IMR-90 (cell line): ENCODE results near the gene ETV6. TPM values are rescaled to one million over a fixed set of nuclear protein-coding genes. Genes with fewer than 3 reads are reported as not detected.

ENCODE experiments used
- ATAC-seq: fragments of 200-7000 bp; cut with Tn5 transposase; 2 replicates; pipeline ENCODE4 v1.9.1; 2020; ENCODE audit warnings: low read depth, mild to moderate bottlenecking, moderate library complexity
- BruUV-seq: library from RNA; stranded (reverse); fragments of 400-500 nt; replicated peaks from 2 replicates; lab custom pipeline; 2021; lab: Mats Ljungman, UMichigan
- CTCF ChIA-PET: fragments of 300-600 bp; formaldehyde crosslinking; extraction: SDS; loops from one replicate; lab custom pipeline; 2021; ENCODE audit warnings: antibody characterized with exemption; lab: Yijun Ruan, JAX
- POLR2A ChIA-PET: fragments of 300-600 bp; sonication (Branson Sonifier 250); formaldehyde crosslinking; loops from one replicate; lab custom pipeline; 2022; ENCODE audit warnings: antibody characterized with exemption; ENCODE audit not compliant: unreplicated experiment; lab: Charles Lee
- DNase-seq: peaks from one replicate; pipeline ENCODE4 v3.0.0; 2013
- H2AFZ ChIP-seq: replicated peaks from 2 replicates; pipeline ENCODE3; 2013; ENCODE audit warnings: low read length, mild to moderate bottlenecking; ENCODE audit not compliant: poor library complexity
- H2AK5ac ChIP-seq: 2 replicates; pipeline ENCODE4 v1.6.1; 2013; ENCODE audit warnings: low read depth, low read length, inconsistent platforms
- H2AK9ac ChIP-seq: replicated peaks from 2 replicates; pipeline ENCODE3; 2013; ENCODE audit warnings: mild to moderate bottlenecking, low read depth, low read length, moderate library complexity; ENCODE audit not compliant: poor library complexity
- H2BK120ac ChIP-seq: 2 replicates; pipeline ENCODE4 v1.6.1; 2013; ENCODE audit warnings: low read depth, low read length, inconsistent platforms
- H2BK15ac ChIP-seq: 3 replicates; pipeline ENCODE4 v1.6.1; 2013; ENCODE audit warnings: low read depth, low read length, inconsistent platforms
- H2BK20ac ChIP-seq: 2 replicates; pipeline ENCODE4 v1.6.1; 2013; ENCODE audit warnings: low read depth, mild to moderate bottlenecking, inconsistent platforms, low read length, moderate library complexity
- H2BK5ac ChIP-seq: 2 replicates; pipeline ENCODE4 v1.6.1; 2013; ENCODE audit warnings: mild to moderate bottlenecking, low read depth, low read length, inconsistent platforms; ENCODE audit not compliant: poor library complexity, severe bottlenecking
- H3K14ac ChIP-seq: replicated peaks from 2 replicates; pipeline ENCODE4 v1.6.1; 2013; ENCODE audit warnings: low read depth, low read length, inconsistent platforms
- H3K18ac ChIP-seq: 2 replicates; pipeline ENCODE4 v1.6.1; 2013; ENCODE audit warnings: low read depth, low read length, control low read depth
- H3K23ac ChIP-seq: 2 replicates; pipeline ENCODE4 v1.6.1; 2013; ENCODE audit warnings: low read depth, low read length, inconsistent platforms
- H3K27ac ChIP-seq: 2 replicates; pipeline ENCODE4 v1.5.1; 2013; ENCODE audit warnings: mild to moderate bottlenecking, control low read depth, low read length; ENCODE audit not compliant: insufficient read depth
- H3K27me3 ChIP-seq: 2 replicates; pipeline ENCODE4 v1.6.1; 2013; ENCODE audit warnings: low read length; ENCODE audit not compliant: control insufficient read depth, insufficient read depth
- H3K36me3 ChIP-seq: 2 replicates; pipeline ENCODE4 v1.6.1; 2013; ENCODE audit warnings: low read length, mixed read lengths; ENCODE audit not compliant: control insufficient read depth, insufficient read depth
- H3K4ac ChIP-seq: 2 replicates; pipeline ENCODE4 v1.6.1; 2013; ENCODE audit warnings: low read depth, low read length, inconsistent platforms
- H3K4me1 ChIP-seq: 2 replicates; pipeline ENCODE4 v1.6.1; 2013; ENCODE audit warnings: low read length, mixed read lengths; ENCODE audit not compliant: control insufficient read depth, insufficient read depth
- H3K4me2 ChIP-seq: 2 replicates; pipeline ENCODE4 v1.6.1; 2013; ENCODE audit warnings: low read depth, mild to moderate bottlenecking, control low read depth, low read length, moderate library complexity
- H3K4me3 ChIP-seq: 2 replicates; pipeline ENCODE4 v1.5.1; 2013; ENCODE audit warnings: low read depth, mild to moderate bottlenecking, control low read depth, low read length, moderate library complexity; ENCODE audit not compliant: insufficient read depth
- H3K56ac ChIP-seq: 2 replicates; pipeline ENCODE4 v1.6.1; 2013; ENCODE audit warnings: low read length, inconsistent platforms; ENCODE audit not compliant: insufficient read depth; ENCODE audit errors: extremely low read depth
- H3K79me1 ChIP-seq, 2 experiments: 2 replicates each; pipeline ENCODE4 v1.6.1; 2013; ENCODE audit warnings: low read length in 2 of 2, inconsistent platforms in 1 of 2, low read depth in 1 of 2
- H3K9ac ChIP-seq: 2 replicates; pipeline ENCODE4 v1.6.1; 2013; ENCODE audit warnings: low read depth, low read length, control low read depth
- H3K9me1 ChIP-seq: 2 replicates; pipeline ENCODE4 v1.6.1; 2013; ENCODE audit warnings: low read length, inconsistent platforms; ENCODE audit not compliant: insufficient read depth
- H3K9me3 ChIP-seq: 2 replicates; pipeline ENCODE4 v1.6.1; 2013; ENCODE audit warnings: low read length; ENCODE audit not compliant: control insufficient read depth, insufficient read depth
- H4K20me1 ChIP-seq: 2 replicates; pipeline ENCODE4 v1.6.1; 2013; ENCODE audit warnings: low read length, inconsistent platforms; ENCODE audit not compliant: insufficient read depth
- H4K5ac ChIP-seq: 2 replicates; pipeline ENCODE4 v1.6.1; 2013; ENCODE audit warnings: mild to moderate bottlenecking, low read depth, low read length, control low read depth
- H4K8ac ChIP-seq, 2 experiments: 2 replicates each; pipeline ENCODE4 v1.6.1; 2013; ENCODE audit warnings: low read depth in 2 of 2, low read length in 2 of 2, control low read depth in 1 of 2, inconsistent platforms in 1 of 2
- H4K91ac ChIP-seq: 2 replicates; pipeline ENCODE4 v1.6.1; 2013; ENCODE audit warnings: low read depth, low read length, inconsistent platforms; ENCODE audit not compliant: insufficient read depth
- BHLHE40 ChIP-seq: fragments of 150-350 bp; IDR thresholded peaks from 2 replicates; pipeline ENCODE4 v1.6.1; 2016; ENCODE audit warnings: mild to moderate bottlenecking, low read depth, low read length
- CEBPB ChIP-seq: IDR thresholded peaks from 2 replicates; pipeline ENCODE4 v1.6.1; 2012; ENCODE audit warnings: low read depth, low read length, improper control_type of control experiment
- CHD1 ChIP-seq: IDR thresholded peaks from 2 replicates; pipeline ENCODE4 v1.6.1; 2012; ENCODE audit warnings: low read depth, low read length, improper control_type of control experiment
- CTCF ChIP-seq: conservative IDR thresholded peaks from 2 replicates; pipeline ENCODE4 v1.5.1; 2012; ENCODE audit warnings: mild to moderate bottlenecking, low read depth, low read length, improper control_type of control experiment
- ELK1 ChIP-seq: fragments of 150-350 bp; IDR thresholded peaks from 2 replicates; pipeline ENCODE4 v1.6.1; 2016; ENCODE audit warnings: low read depth, mild to moderate bottlenecking, low read length, moderate library complexity, borderline replicate concordance
- FOS ChIP-seq: fragments of 150-350 bp; IDR thresholded peaks from 2 replicates; pipeline ENCODE4 v1.6.1; 2016; ENCODE audit warnings: low read depth, low read length
- MAFK ChIP-seq: IDR thresholded peaks from 2 replicates; pipeline ENCODE4 v1.6.1; 2012; ENCODE audit warnings: low read depth, low read length, improper control_type of control experiment
- MAZ ChIP-seq: IDR thresholded peaks from 2 replicates; pipeline ENCODE4 v1.6.1; 2012; ENCODE audit warnings: low read depth, mild to moderate bottlenecking, low read length, improper control_type of control experiment, moderate library complexity, borderline replicate concordance
- MXI1 ChIP-seq: IDR thresholded peaks from 2 replicates; pipeline ENCODE4 v1.6.1; 2012; ENCODE audit warnings: low read depth, mild to moderate bottlenecking, low read length, moderate library complexity, borderline replicate concordance
- NFE2L2 ChIP-seq: fragments of 150-350 bp; IDR thresholded peaks from 2 replicates; pipeline ENCODE4 v1.6.1; 2016; ENCODE audit warnings: low read depth, mild to moderate bottlenecking, low read length
- POLR2A ChIP-seq: IDR thresholded peaks from 2 replicates; pipeline ENCODE4 v1.6.1; 2012; ENCODE audit warnings: mild to moderate bottlenecking, low read depth, low read length
- RAD21 ChIP-seq: IDR thresholded peaks from 2 replicates; pipeline ENCODE4 v1.6.1; 2012; ENCODE audit warnings: low read length, improper control_type of control experiment
- RCOR1 ChIP-seq: IDR thresholded peaks from 2 replicates; pipeline ENCODE4 v1.6.1; 2012; ENCODE audit warnings: mild to moderate bottlenecking, low read length, improper control_type of control experiment; ENCODE audit not compliant: insufficient replicate concordance
- RFX5 ChIP-seq: IDR thresholded peaks from 2 replicates; pipeline ENCODE4 v1.8.0; 2012; ENCODE audit warnings: low read depth, mild to moderate bottlenecking, low read length, moderate library complexity
- SMC3 ChIP-seq: fragments of 150-350 bp; IDR thresholded peaks from 2 replicates; pipeline ENCODE4 v1.6.1; 2016; ENCODE audit warnings: low read depth, mild to moderate bottlenecking, antibody characterized with exemption, low read length, moderate library complexity
- USF2 ChIP-seq: fragments of 150-350 bp; IDR thresholded peaks from 2 replicates; pipeline ENCODE4 v1.6.1; 2017; ENCODE audit warnings: mild to moderate bottlenecking, antibody characterized with exemption, low read length, low read depth
- WGBS, 2 experiments: methylation state at CpG; one replicate each; pipeline versions ENCODE4 v1.1.5 to v1.1.7; 2013; ENCODE audit warnings: missing lambda C conversion rate in 2 of 2; ENCODE audit not compliant: insufficient read length in 1 of 2; ENCODE audit errors: extremely low coverage in 2 of 2; 5-methylcytosine and 5-hydroxymethylcytosine counted together
- dilution Hi-C: fragments of 300-500 bp; cut with HindIII; formaldehyde crosslinking; loops from one replicate; pipeline ENCODE4 v1.14.3; 2018; ENCODE audit warnings: low sequenced_read_pairs; ENCODE audit not compliant: unreplicated experiment
- in situ Hi-C: fragments of 300-500 bp; cut with MboI; formaldehyde crosslinking; loops from 3 replicates; pipeline ENCODE4 v1.14.3; 2019; ENCODE audit warnings: low sequenced_read_pairs, inconsistent platforms, mixed read lengths
- intact Hi-C: fragments of 100-400 bp; cut with micrococcal nuclease; formaldehyde crosslinking; loops from 2 replicates; pipeline ENCODE4 v1.10.0; 2022
- polyA plus RNA-seq, 3 experiments: library from polyadenylated mRNA; depleted of rRNA; stranded (reverse); fragments of >200 nt; gene quantifications; 2 replicates each; pipeline ENCODE4 v1.2.3, GENCODE V29; 2012; ENCODE audit warnings: low replicate concordance in 1 of 3
- total RNA-seq: library from RNA; depleted of rRNA; stranded (reverse); fragments of >200 nt; gene quantifications from 2 replicates; pipeline ENCODE4 v1.2.3, GENCODE V29; 2012

Gene ETV6
- total and polyA plus RNA-seq, 2 of the 4 experiments (the other 2 are of a cell fraction) = 8.4 to 9.9 TPM

GRCh38 chr12:11654338-11654737 is 4.9 kb downstream of the ETV6 start:
- CTCF ChIA-PET = interaction anchor here (1.4 kb wide), 1 partner anchor 77 kb away, joined by 3 read pairs; no protein-coding TSS in a partner anchor
- no peaks in the 10 kb centered on the region for H3K27me3 ChIP-seq

More at GRCh38 chr12:11654338-11654737, 4.9 kb downstream of the ETV6 start:
- no peak overlapping the region for H3K56ac ChIP-seq
- H3K9me1 ChIP-seq = peaks cover 11% of the 10 kb centered on the region; the same call in 1 of the 2 replicates
- 0 out of 4 replicates have a peak overlapping the region, but pooled peaks of 1 of the 2 experiments have one; percentile 10 for H4K8ac ChIP-seq
- H3K23ac ChIP-seq = no peak overlapping the region
- H3K4ac ChIP-seq = no peak overlapping the region
- H3K9me3 ChIP-seq = no peaks in the 10 kb centered on the region
- H2BK5ac ChIP-seq = no peak overlapping the region
- TF ChIP-seq NFE2L2 = no peak
- TF ChIP-seq FOS = no peak
- TF ChIP-seq CTCF = no peak
- TF ChIP-seq MAZ = no peak
- no peak for TF ChIP-seq MXI1
- TF ChIP-seq RCOR1 = no peak
- TF ChIP-seq USF2 = no peak
- no peak for TF ChIP-seq BHLHE40
- no peak for TF ChIP-seq POLR2A
- no peak for TF ChIP-seq RAD21
- TF ChIP-seq ELK1 = no peak
- TF ChIP-seq SMC3 = no peak
- TF ChIP-seq RFX5 = no peak
- TF ChIP-seq CHD1 = no peak
- no peak for TF ChIP-seq MAFK
- no peak for TF ChIP-seq CEBPB
- H4K5ac ChIP-seq = no peak overlapping the region
- H3K4me2 ChIP-seq = no peak overlapping the region
- no peak overlapping the region for H2BK120ac ChIP-seq
- BruUV-seq = no TSS peak
- no peak overlapping the region for H2AK9ac ChIP-seq
- POLR2A ChIA-PET = no interaction called here
- intact Hi-C loops (loop anchor here (5.0 to 10.0 kb wide), 3 partner anchors 53 to 680 kb away; no protein-coding TSS in a partner anchor), dilution Hi-C loops (no loop called here), in situ Hi-C loops (no loop called here)
- no peak overlapping the region for H3K18ac ChIP-seq
- H4K20me1 ChIP-seq = peaks cover 42% of the 10 kb centered on the region
- H2BK20ac ChIP-seq = no peak overlapping the region
- no peak overlapping the region for H2AK5ac ChIP-seq
- no peak overlapping the region; the same call in 1 of the 2 replicates for H4K91ac ChIP-seq
- H3K27ac ChIP-seq = no peak overlapping the region
- H3K9ac ChIP-seq = no peak overlapping the region
- WGBS, 2 experiments = no CpG with 5 or more reads among the region's 4 CpGs
- no peak overlapping the region for H2AFZ ChIP-seq
- H3K14ac ChIP-seq = no peak overlapping the region
- ATAC-seq = no peak
- peaks cover 15% of the 10 kb centered on the region for H3K4me1 ChIP-seq
- H3K4me3 ChIP-seq = no peak overlapping the region
- H3K36me3 ChIP-seq = no peaks in the 10 kb centered on the region; the same call in 1 of the 2 replicates
- H3K79me1 ChIP-seq = peaks cover 9 to 82% of the 10 kb centered on the region in 2 experiments
- DNase-seq = no peak
- no peak overlapping the region; the same call in 2 of the 3 replicates for H2BK15ac ChIP-seq
